Ishikawa (cell line): ENCODE measurements around the gene APOL6.

Source experiments
- CEBPB ChIP-seq: IDR thresholded peaks from 2 replicates; pipeline ENCODE4 v1.6.1; 2012
- CREB1 ChIP-seq: IDR thresholded peaks from 2 replicates; pipeline ENCODE4 v1.6.1; 2012; ENCODE audit warnings: low read depth
- EGR1 ChIP-seq: IDR thresholded peaks from 2 replicates; pipeline ENCODE4 v1.6.1; 2012
- EP300 ChIP-seq: IDR thresholded peaks from 2 replicates; pipeline ENCODE4 v1.6.1; 2012; ENCODE audit warnings: borderline replicate concordance
- FOXM1 ChIP-seq: IDR thresholded peaks from 2 replicates; pipeline ENCODE4 v1.6.1; 2012; ENCODE audit warnings: low read depth, borderline replicate concordance
- MAX ChIP-seq: IDR thresholded peaks from 2 replicates; pipeline ENCODE4 v1.6.1; 2012
- NFIC ChIP-seq: IDR thresholded peaks from 2 replicates; pipeline ENCODE4 v1.6.1; 2012
- RAD21 ChIP-seq: IDR thresholded peaks from 2 replicates; pipeline ENCODE4 v1.6.1; 2012; ENCODE audit warnings: low read depth
- REST ChIP-seq: IDR thresholded peaks from 2 replicates; pipeline ENCODE4 v1.6.1; 2012; ENCODE audit warnings: low read depth, mild to moderate bottlenecking
- TAF1 ChIP-seq: IDR thresholded peaks from 2 replicates; pipeline ENCODE4 v1.6.1; 2012; ENCODE audit warnings: low read depth, mild to moderate bottlenecking
- TCF12 ChIP-seq: IDR thresholded peaks from 2 replicates; pipeline ENCODE4 v1.6.1; 2012; ENCODE audit warnings: low read depth
- TEAD4 ChIP-seq: IDR thresholded peaks from 2 replicates; pipeline ENCODE4 v1.6.1; 2012
- USF1 ChIP-seq: IDR thresholded peaks from 2 replicates; pipeline ENCODE4 v1.6.1; 2012
- YY1 ChIP-seq: IDR thresholded peaks from 2 replicates; pipeline ENCODE4 v1.6.1; 2012; ENCODE audit warnings: low read depth
- ZBTB7A ChIP-seq: IDR thresholded peaks from 2 replicates; pipeline ENCODE4 v1.6.1; 2012; ENCODE audit warnings: low read depth

APOL6 gene

GRCh38 chr22:35690001-35690400 is 41.8 kb downstream of the APOL6 start:
- TF ChIP-seq ZBTB7A (no peak), TCF12 (no peak), EGR1 (no peak), CREB1 (no peak), MAX (no peak), REST (no peak), TAF1 (no peak), EP300 (no peak), RAD21 (no peak), TEAD4 (no peak), NFIC (no peak), FOXM1 (no peak), CEBPB (no peak), USF1 (no peak), YY1 (no peak)

GRCh38 chr22:35695202-35695601 is 47.0 kb downstream of the APOL6 start:
- TF ChIP-seq REST (no peak), EP300 (no peak), NFIC (no peak), ZBTB7A (no peak), MAX (no peak), EGR1 (no peak), TAF1 (no peak), TEAD4 (no peak), CREB1 (no peak), YY1 (no peak), CEBPB (no peak)

GRCh38 chr22:35697142-35697541 is 48.9 kb downstream of the APOL6 start:
- no peak for TF ChIP-seq FOXM1
- no peak for TF ChIP-seq YY1

GRCh38 chr22:35703861-35704584 is 55.8 kb downstream of the APOL6 start:
- TF ChIP-seq YY1 (no peak), TEAD4 (no peak), EP300 (no peak), TAF1 (no peak), FOXM1 (no peak), EGR1 (no peak), REST (no peak), USF1 (no peak), ZBTB7A (no peak), NFIC (no peak), RAD21 (no peak), CEBPB (no peak), TCF12 (no peak), MAX (no peak)
